Activated T-cell treated with anti-CD3 and anti-CD28 coated beads, Interleukin-2, amount 50 U/mL, for 48 hours (primary cell): ENCODE data around the gene PTGR3.
A peak's percentile ranks its signal among the peaks of the same experiment; 100 is the strongest.

Experiments used
- DNase-seq, 2 experiments: peaks; one replicate each; pipeline ENCODE4 v3.0.0-alpha.2; 2020

The PTGR3 gene

DNA sequence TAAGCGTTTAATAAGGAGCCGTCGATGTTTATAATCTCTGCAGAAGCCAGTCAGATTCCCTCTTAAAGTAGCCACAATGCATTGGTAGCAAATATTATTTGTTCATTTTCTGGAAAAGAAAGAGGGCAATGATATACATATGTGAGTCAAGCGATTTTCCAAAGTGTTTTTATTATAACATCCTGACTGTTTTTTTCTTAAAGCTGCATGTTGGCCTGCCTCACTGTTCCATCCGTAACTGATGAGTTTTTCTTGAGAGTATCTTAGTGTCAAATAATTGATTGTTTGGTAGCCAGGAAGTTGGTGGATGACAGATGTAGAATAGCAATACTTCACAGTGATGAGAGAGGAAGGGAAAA lies 5.4 kb upstream of the PTGR3 start:
- no peak for DNase-seq

DNA sequence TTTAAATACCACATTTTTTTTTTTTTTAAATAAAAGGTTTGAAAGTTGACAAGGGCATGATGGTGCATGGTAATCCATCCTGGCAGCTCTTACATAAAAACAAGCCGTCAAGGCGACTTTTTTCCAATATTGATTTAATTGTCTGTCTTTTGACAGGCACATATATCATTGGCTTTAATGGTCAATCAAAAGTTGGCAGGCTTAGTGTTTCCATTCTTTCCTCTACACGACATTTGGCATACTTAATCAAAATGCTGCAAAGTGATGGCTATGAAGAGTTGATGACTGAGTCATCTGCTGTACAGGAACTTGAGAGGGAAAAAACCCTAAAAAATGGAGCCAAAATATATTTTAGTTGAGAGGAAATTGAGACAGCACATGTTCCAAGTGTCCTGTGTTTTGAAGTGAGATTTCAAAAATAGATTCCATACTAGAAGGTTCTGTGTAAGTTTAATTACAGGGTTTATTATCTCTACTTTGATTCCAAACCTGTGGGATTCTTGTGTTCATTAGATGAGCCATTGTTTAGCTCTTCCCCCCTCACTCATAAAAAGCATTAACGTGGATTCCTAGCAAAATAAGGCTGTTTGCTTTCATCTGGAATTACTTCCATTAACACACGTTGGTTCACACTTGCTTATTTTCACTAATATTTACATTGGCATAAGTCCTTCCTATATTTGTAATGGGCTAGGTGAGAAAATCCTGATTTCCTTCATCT lies 4.8 kb upstream of the PTGR3 start:
- DNase-seq, result no peak

DNA sequence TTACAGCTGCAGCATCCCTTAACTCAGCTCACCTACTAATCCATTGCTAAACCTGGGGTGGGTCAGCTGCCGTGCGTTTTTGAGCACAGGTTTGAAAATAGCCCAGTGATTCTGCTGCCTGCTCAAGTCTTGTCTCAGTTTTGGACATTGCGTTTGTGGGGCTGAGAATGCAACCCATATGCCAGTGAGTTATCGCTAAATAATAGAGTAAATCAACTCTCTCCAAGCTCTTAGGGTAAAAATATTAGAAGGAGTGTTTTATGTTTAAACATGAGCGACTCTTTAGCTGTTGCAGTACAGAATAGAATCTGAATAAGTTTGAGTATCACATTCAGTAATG lies 3.8 kb upstream of the PTGR3 start:
- DNase-seq, result no peak

DNA sequence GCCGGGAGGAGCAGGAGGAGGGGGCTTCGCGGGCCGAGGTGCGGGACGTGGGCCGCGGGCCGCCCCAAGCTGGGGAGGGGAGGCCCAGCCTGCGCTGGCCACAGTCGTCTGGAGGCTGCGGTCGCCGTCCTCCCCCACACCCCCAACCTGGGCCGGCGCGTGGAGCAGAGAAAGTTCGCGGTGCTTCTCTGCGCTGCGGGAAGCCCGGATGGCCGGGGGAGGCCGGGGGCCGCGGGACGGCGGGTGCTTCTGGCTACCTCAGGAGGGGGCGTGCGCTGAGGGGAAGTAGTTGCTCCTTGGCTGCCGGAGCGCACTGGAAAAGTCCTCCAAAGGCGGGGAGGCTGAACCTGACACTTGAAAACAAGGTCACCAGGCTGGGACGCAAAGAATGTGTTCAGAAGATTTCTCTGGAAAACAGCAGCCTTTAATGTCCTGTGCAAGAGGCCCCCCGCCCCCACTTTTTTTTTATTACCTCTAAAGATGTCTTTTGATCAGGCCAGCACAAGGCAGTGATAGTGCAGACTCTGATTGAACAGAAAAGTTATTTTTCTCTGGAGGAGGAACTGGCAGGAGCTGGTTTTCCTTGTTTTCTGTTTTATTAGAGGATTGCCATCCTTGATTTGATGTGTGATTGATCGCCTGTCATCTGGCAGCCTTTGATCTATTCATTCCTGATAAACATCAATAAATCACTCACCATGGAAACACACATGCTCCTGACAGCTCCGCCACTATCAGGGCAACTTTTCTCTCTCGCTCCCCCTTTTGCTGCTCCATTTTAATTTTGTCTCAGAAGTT lies 3.2 kb upstream of the PTGR3 start:
- peak; percentile 50 to 62 for DNase-seq

DNA sequence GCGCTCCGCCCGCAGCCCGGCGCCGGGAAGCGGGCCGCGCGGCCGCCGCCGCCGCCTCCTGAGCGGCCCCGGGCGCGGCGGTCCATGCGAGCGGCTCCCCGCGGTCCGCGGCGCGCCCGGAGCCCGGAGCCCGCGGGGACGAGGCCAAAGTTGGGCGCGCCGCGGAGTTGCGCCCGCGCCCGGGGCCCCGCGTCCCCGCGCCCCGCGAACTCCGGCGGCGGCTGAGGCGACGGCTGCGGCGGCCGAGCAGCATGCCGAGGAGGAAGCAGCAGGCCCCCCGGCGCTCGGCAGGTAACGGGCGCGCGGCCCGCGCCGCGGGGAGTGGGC lies 2.6 kb upstream of the PTGR3 start:
- no peak for DNase-seq

DNA sequence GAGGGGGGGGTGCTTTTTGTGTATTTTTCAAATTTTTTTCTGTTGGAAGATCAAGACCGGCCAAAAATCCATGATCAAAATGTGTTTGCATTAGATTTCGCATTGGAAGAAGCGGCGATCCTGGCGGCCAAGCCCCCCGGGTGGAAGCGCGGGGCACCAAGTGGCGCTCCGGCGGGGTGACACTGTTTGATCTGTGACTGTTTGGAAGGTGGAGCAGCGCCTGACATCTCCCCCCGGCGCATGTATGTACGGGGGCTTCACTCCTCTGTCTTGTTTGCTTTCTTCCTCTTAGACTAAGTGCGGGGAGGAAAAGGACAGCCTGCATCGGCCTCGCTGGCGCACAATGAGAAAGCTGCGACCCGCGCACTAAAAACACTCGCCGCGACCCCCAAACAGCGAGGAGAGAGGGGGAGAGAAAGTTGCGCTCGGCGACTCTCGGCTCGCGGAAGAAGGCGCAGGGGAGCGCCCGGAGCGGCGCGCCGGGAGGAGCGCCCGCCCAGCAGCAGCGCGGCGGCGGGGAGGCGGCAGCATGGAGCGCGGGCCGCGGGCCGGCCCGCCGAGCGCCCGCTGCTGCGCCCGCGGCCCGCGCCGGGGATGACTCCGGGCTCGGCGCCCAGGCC lies 2.2 kb upstream of the PTGR3 start:
- DNase-seq, result peak; percentile 51 to 54

DNA sequence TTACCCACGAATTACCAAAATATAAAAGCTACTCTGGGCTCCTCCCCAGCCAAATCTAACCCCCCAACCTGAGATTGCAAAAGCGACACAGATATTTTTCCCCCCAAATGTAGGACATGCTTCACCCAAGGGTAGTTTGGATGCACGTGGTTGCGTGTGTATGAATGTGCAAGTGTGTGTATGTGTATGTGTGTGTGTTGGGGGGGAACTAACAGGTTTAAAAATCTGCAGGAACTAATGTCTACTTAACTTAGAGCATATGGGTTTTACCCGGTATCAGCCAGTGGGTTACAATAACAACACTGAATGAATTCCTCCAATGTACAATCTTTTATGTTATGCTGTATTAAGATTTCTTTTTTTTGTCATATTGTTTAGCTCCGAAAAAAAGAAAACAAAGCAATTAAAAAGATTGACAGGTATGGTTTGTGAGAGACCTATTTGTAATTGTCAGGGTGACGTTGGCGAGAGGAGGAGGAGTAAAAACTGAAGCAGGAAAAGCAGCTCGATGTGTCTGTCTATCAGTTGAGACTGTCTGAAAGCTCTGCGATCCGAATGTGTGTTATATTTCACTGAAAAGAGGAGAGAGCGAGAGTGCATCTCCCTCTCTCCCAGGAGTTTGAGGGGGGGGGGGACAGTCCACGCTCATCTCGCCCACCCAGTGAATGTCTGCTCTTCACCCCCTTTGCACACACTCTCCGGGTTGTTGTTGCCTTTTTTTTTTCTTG lies 1.5 kb upstream of the PTGR3 start, which contains the start of gene TSHZ1:
TSS of gene TSHZ1 (plus strand) at position 524 of the 728 bp plus-strand sequence. CDS start 1,080 bp downstream, outside the sequence.
- peak; percentile 47 to 49 for DNase-seq

DNA sequence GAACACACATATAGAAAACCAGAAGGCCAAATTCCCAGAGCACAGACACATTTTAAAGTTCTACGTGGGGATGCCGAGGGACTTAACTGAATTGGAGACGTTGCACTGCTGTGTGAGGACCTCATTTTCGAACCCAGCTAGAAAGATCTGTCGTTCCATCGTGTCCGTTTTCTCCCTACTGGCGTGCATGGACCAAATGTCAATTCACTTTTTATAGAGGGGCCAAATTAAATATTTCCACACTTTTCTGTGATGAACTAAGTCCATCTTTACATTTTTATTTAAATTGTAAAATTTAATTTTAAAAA lies 966 bp upstream of the PTGR3 start:
- peak in 1 of 2 experiments; percentile 40 for DNase-seq

DNA sequence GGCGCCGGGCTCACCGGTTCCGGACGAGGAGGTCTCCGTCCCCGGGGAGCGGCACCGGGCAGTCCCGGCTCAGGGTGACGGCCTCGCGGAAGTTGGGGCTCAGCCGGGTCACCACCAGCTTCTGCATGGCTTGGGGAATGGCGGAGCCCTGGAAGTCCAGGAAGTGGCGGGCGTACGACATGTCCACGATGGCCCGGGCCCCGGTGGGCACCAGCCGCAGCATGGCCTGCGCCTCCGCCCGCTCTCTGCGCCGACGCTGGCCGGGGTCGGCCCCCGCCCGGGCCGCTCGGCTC lies 157 bp downstream of the PTGR3 start:
- no peak for DNase-seq

DNA sequence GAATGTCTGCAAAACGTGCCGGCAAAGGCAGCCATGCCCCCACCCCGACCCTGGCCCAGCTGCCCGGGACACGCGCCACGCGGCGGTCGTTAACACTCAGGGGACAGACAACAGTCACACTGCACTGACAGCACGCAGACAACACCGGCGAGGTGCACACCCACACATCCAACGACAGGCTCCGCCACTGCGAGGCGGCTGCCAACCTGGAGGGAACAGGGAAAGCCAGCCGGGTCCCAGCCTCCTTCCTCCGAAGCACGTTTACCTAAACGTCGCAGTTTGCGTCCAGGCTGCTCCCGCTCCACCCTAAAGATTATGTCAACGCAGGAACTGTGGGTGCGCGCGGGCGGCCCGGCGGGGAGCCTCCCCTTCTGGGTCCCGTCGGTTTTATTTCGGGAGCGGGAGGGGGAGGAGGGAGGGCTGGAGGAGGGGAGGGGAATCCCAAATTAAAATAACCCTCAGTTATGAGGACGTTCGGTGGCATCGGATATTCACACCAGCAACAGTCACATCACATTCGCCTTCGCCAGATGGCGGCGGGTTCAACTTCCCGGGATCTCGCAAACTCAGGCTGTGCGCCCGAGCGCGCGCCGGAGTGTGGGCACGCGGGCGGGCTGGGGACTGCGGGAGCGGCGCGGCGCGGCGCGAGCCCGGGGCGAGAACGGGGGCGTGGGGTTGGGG lies 644 bp downstream of the PTGR3 start:
- DNase-seq, result peak; percentile 64 to 68

DNA sequence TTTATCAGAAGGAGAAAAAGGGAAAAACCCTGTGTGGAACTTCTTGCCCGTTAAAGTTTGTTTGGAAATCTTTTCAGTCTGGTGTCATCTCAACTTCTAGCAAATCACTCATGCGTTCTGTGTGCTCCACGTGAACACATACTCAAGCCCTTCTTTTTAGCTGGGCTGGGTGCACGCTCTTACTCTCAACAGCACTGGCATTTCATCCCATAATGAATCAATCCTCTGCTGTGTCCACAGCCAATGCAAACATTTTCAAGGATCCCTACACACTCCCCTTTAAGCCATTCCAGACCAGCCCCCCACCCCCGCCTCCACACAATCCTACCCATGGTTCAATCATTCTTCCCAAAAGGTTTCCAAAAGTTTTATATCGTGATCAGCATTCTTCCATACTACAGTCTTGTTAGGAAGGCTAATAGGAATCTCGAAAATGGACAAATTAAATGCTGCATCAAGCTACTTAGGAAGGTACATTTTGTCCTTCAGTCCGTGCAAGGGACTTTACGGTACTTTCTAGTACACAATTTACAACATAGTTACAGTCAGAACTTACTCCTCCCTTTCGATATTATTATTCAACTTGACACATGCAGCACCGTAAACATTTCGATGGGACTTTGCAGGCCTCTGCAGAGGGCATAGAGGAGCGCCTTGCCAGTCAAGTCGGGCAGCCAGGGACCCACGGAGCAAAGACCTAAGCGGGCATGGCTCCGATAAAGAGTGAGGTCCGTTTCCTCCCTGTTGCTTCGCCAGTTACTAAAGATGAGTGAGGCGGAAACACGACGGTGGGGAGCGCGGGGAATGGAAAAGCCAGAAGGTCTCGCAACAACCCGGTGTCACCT lies 1.4 kb downstream of the PTGR3 start:
- DNase-seq, result peak in 1 of 2 experiments; percentile 67

DNA sequence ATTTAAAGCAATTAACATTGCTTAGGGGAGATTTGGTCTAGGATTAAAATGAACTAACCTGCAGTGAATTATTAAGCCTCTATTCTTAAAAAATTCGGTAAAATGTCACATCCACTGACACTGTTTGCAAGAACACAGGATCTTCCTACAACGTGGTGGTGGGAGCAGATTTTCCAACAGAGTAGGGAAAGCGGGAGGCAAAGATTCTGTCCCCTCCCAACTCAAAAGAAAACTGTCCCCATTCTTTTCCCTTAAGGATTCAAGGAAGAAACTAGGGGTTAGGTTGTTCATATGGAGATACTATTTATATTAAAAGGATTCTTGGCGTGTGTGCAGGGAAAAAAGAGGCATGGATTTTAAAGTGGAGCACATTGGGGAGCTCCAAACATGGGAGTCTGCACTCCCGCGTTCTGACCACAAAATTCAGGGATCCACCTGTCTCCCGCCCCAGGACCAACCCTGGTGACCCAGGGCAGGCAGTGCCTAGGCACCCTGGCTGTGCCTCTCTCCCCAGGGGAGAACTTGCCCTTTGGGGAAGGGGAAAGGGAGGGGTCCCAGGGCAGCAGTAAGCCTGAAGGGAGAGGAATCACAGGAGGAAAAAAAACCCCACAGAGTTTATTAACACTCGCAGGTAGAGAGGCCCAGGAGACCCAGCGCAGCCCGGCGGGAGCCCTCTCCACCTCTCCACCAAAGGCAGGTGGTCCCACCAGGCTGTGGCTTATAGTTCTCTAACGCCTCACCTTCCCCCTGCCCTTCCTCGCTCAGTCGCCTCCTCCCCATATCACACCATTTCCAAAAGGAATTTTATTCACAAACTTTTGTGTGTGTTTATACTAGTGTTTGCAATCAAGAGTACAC lies 2.3 kb downstream of the PTGR3 start:
- DNase-seq, result no peak

DNA sequence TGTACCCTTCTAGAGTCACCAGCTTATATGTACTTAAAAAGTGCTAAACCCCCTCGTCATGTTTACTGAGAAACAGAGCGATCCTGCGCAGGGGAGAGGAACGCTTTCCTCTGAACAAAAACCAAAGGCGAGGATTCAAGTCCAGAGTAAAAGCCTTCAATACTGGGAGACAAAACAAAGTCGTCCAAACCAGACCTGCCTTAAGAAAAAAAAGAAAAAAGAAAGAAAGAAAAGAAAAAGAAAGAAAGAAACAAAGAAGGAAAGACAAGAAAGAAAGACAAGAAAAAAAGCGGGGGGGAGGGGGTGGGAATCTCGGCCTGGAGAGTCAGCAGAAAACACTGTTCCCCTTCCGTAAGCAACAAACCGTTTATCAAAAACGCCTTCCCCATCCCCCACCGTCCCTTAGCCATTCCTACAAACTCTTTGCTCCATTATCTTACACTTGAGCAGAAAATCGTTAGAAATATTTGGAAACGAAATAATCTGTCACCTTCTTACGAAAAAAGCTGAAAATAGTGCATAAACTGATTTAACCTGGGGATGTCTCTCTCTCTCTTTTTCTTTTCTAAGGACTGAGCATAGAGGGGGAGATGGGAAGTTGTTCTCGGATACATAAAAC lies 3.3 kb downstream of the PTGR3 start:
- no peak for DNase-seq

DNA sequence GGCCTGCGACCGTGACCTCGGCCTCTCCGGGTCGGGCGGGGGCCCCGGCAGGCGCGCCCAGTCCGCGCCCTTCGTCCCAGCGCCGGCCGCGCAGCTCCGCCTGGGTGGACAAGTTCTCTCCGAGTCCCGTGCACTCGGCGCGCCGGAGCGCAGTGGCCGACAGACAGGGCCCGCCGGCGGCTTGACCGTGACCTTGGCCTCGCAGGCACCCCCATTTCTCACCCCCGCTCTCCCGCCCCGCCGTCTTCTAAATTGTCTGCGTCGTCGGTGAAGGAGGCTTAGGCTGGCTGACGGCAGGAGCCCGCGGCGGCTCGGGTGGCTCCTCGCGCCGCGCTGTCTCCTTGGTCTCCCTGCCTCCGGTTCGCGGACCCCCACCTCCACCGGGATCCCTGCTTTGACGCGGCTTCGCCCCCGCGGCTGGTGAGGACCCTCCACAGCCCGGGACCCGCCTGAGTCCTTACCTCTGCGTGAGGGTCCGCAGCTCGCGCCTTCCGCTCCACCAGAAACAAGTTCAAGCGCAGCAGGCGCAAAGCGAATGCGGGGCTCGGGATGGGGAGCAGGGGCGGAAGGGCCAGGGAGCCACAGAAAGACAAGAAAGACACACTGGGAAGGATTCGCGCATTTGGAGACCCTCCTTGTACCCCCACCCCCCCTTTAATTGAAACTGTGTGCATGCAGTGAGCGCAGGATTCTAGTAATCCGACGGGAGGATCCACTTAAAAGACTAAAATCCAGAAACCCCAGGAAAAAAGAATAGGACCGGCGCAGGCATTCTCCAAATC lies 4.0 kb downstream of the PTGR3 start:
- DNase-seq, result peak in 1 of 2 experiments; percentile 30

DNA sequence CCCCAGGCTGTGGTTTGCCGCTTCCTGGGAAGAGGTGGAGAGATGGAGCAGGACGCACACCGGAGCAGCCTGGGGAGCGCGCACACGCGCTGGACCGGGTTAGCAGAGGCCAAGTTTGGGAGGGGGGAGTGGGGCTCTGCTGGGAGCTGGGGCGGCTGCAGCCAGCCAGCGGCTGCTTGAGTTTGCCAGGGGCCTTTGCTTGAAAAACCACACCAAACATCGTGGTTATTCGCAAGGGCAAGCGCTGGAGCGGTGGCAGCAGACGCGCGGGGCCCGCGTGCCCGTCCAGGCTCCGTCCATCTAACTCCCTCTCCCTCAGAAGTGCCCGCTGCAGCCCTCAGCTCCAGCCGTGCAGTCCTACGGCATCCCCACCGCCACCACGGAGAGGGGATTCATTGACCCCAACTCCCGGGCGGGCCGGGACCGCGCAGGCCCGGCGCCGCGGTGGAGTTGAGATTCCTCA lies 4.6 kb downstream of the PTGR3 start:
- DNase-seq, result no peak

DNA sequence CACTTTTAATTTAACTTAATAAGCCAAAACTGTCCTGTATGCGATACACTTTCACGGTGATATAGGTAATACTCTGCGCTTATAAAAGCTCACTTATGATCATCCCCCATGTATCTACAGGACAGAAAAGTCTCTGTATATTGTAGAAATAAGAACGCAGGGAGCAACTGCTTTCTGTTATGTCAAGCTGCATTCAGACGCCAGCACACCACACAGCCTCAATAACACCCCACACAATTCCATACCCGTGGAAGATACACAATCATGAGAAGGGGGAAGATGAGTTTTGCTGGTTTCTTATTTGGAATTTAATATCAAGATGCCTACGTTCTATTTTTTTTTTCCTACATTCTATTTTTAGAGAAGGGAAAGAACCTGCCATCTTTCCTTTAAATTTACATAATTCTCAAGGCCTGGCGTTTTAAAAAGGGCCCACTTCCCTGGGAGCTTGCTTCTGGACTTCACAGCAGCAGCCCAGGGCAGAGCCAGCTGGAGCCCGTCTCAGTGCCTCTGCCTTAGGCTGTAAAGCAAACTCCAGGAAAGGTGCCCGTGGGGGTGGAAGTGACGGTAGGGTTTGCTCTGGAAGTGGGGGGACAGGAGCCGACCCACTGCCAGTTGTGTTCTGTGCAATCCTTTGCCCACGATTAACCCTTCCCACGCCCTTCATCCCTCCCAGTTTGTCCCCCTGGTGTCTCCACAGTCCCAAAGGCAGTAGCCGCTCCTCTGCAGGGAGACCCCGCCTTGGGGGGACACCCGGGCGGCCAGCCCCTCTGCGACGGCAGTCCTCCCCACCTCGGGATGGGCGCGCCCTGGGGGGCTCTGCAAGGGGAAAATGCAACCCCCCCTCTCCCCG lies 5.3 kb downstream of the PTGR3 start:
- no peak for DNase-seq

DNA sequence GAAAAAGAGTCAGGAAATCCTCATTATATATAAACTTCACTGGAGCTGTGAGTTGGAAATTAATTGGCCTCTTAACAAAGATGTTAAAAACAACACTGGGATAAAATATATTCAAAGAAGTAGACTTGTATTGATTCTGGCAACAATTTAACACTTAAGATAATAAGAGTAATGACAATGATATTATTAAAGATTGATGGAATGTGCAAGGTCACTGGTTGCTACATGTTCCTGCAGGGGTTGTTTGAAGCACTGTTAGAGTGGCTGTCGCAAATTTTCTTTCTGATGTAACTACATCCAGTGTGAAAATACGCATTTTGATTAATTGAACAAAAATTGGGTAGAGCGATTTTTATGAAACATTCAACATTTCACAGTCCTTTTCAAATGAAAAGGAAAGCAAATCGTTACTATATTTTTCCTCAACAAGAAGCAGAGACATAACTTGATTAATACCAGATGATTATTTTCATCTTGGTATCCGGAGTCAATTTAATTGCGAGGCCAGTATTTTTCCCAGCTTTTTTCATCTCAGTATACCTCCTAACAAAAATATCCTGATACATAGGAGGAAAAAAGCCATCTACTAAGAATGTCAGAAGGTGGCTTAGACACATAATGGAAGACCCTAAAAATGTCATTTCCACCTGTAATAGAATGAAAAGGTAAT lies 6.1 kb downstream of the PTGR3 start:
- DNase-seq, result no peak
